Pancreas (tissue), 10 donors: ENCODE data around the gene HMGCS2. TPM values are rescaled to one million over a fixed set of nuclear protein-coding genes. Genes with fewer than 3 reads are reported as not detected.

ENCODE experiments used
- ATAC-seq, 4 donors: fragments of 200-7000 bp; cut with Tn5 transposase; one replicate each; pipeline versions ENCODE4 v1.8.0 to v1.9.1; 2020; ENCODE audit warnings: mild to moderate bottlenecking in 4 of 4, moderate library complexity in 4 of 4
- DNase-seq, 6 donors: peaks; one replicate each; pipeline ENCODE4 v3.0.0-alpha.2; 2020
- FAIRE-seq: peaks from 2 replicates; lab custom pipeline; 2012; peaks lifted over from hg19 to GRCh38; lab: Jason Lieb, UNC
- H3K27ac ChIP-seq, 4 donors: fragments of 200-600 bp; sonication (generic); 1 replicate in 3 of 4; 2 replicates in 1 of 4; pipeline versions ENCODE4 v1.5.0 to v1.8.0; 2020
- H3K27me3 ChIP-seq, 4 donors: fragments of 200-600 bp; one replicate each; pipeline ENCODE4 v1.8.0; 2021
- H3K36me3 ChIP-seq, 3 donors: fragments of 200-600 bp; sonication (generic) in 1 of 3; one replicate each; pipeline versions ENCODE4 v1.5.0 to v1.8.0; 2020 to 2021
- H3K4me1 ChIP-seq, 3 donors: fragments of 200-600 bp; one replicate each; pipeline ENCODE4 v1.8.0; 2021
- H3K4me3 ChIP-seq, 4 donors: fragments of 200-600 bp; sonication (generic) in 2 of 4; one replicate each; pipeline versions ENCODE4 v1.5.0 to v1.8.0; 2020 to 2021
- H3K9me3 ChIP-seq, 4 donors: fragments of 200-600 bp; one replicate each; pipeline ENCODE4 v1.8.0; 2021
- CTCF ChIP-seq, 4 donors: fragments of 200-600 bp; sonication (generic) in 3 of 4; IDR thresholded peaks; one replicate each; pipeline versions ENCODE4 v1.5.0 to v1.8.0; 2021; ENCODE audit warnings: antibody characterized with exemption in 4 of 4
- WGBS, 2 donors: extraction: QIAGEN DNeasy Blood & Tissue Kit; methylation state at CpG; one replicate each; pipeline ENCODE4 v1.1.7; 2013; 5-methylcytosine and 5-hydroxymethylcytosine counted together
- intact Hi-C, 3 donors: fragments of 100-400 bp; cut with DNase I; formaldehyde crosslinking; loops; one replicate each; pipeline versions ENCODE4 v1.11.1 to v1.14.2; 2022
- polyA plus RNA-seq, 2 donors: library from polyadenylated mRNA; stranded (reverse); fragments of 200-250 nt; gene quantifications; one replicate each; pipeline ENCODE4 v1.2.3, GENCODE V29; 2013
- total RNA-seq, 6 donors: library from RNA; stranded (reverse); fragmentation: NEBNext Ultra II Directional in 4 of 6; extraction: Animal tissue kit (Norgen Biotek cat#: 25700) in 4 of 6; gene quantifications; one replicate each; pipeline versions ENCODE4 v1.2.1 to v1.2.4, GENCODE V29; 2021 to 2023
- donor health status: healthy with polysubstance abuse.
- donor health status: DM: no; HTN: no; CAD: no; lungs with moderate emphysema.
- donor health status: DM: no; HTN: no; CAD: no.
- donor health status: control.
- donor health status: control.
- donor health status: Bipolar disorder and iron deficiency.
- donor health status: DM: yes; HTN: yes; CAD: no.
- donor health status: DM: no; HTN: no; CAD: no.
- donor health status: DM: no; HTN: no; CAD: no.
- donor health status: DM: yes; HTN: yes; CAD: no.

Gene HMGCS2
- total and polyA plus RNA-seq, 8 donors = 0.23 to 32.2 (median 0.66) TPM; not detected in 2

- peaks cover 0 to 18% (median 0%) of the 10 kb centered on the region in 3 donors for H3K36me3 ChIP-seq
- no peaks in the 10 kb centered on the region for H3K27me3 ChIP-seq
- no peak overlapping the region for H3K4me3 ChIP-seq
- FAIRE-seq (no peak), DNase-seq (no peak), ATAC-seq (no peak)
- whole genome bisulfite sequencing, 2 donors = 88 to 89% methylated on average over 13 of the region's 13 CpGs
- H3K9me3 ChIP-seq = no peaks in the 10 kb centered on the region
- TF ChIP-seq CTCF (IDR thresholded peaks at IDR 0.05) = no peak
- H3K27ac ChIP-seq = no peak overlapping the region
- intact Hi-C loops = loop anchor here in 1 of 3 donors (10.0 kb wide), 1 partner anchor 134 kb away; no protein-coding TSS in a partner anchor
- H3K4me1 ChIP-seq = peaks cover 7 to 13% (median 12%) of the 10 kb centered on the region in 3 donors
Observed at GRCh38 chr1:119740896-119741780, 27.6 kb downstream of the HMGCS2 start.

GRCh38 chr1:119740261-119740660, 28.4 kb downstream of the HMGCS2 start:
- no peak overlapping the region for H3K27ac ChIP-seq
- intact Hi-C loops = loop anchor here in 1 of 3 donors (10.0 kb wide), 1 partner anchor 135 kb away; no protein-coding TSS in a partner anchor
- H3K36me3 ChIP-seq = peaks cover 0 to 27% (median 0%) of the 10 kb centered on the region in 3 donors

GRCh38 chr1:119739150-119739549, 29.6 kb downstream of the HMGCS2 start:
- no peak for DNase-seq

More at GRCh38 chr1:119740261-119740660, 28.4 kb downstream of the HMGCS2 start:
- no peaks in the 10 kb centered on the region for H3K27me3 ChIP-seq
- TF ChIP-seq CTCF (IDR thresholded peaks at IDR 0.05) = no peak
- no peak for ATAC-seq
- no peak for DNase-seq
- peaks cover 7 to 13% (median 12%) of the 10 kb centered on the region in 3 donors for H3K4me1 ChIP-seq
- 97 to 100% methylated on average over 2 of the region's 2 CpGs for WGBS, 2 donors
- FAIRE-seq = no peak
- H3K9me3 ChIP-seq = no peaks in the 10 kb centered on the region
- no peak overlapping the region for H3K4me3 ChIP-seq

GRCh38 chr1:119738100-119738720, 30.5 kb downstream of the HMGCS2 start:
- FAIRE-seq = no peak
- no peak for DNase-seq
- Histone ChIP-seq H3K9me3 (no peaks in the 10 kb centered on the region), H3K4me3 (no peak overlapping the region), H3K27me3 (no peaks in the 10 kb centered on the region), H3K36me3 (peaks cover 0 to 36% (median 0%) of the 10 kb centered on the region in 3 donors), H3K4me1 (peaks cover 7 to 13% (median 12%) of the 10 kb centered on the region in 3 donors), H3K27ac (peak overlapping the region in 2 of 4 donors; percentile 71 to 73)
- no peak for ATAC-seq
- WGBS, 2 donors = 67 to 74% methylated on average over 7 of the region's 7 CpGs
- no peak for TF ChIP-seq CTCF (IDR thresholded peaks at IDR 0.05)
- intact Hi-C loops = no loop called here

More at GRCh38 chr1:119739150-119739549, 29.6 kb downstream of the HMGCS2 start:
- Histone ChIP-seq H3K4me1 (peaks cover 7 to 13% (median 12%) of the 10 kb centered on the region in 3 donors), H3K27ac (no peak overlapping the region), H3K27me3 (no peaks in the 10 kb centered on the region), H3K4me3 (no peak overlapping the region), H3K9me3 (no peaks in the 10 kb centered on the region), H3K36me3 (peaks cover 0 to 36% (median 0%) of the 10 kb centered on the region in 3 donors)
- FAIRE-seq (no peak), ATAC-seq (no peak)
- intact Hi-C loops = no loop called here
- TF ChIP-seq CTCF (IDR thresholded peaks at IDR 0.05) = no peak
- 65 to 70% methylated on average over 6 of the region's 6 CpGs for WGBS, 2 donors
